NCI-H526 (cell line): Measurements from ENCODE around the gene ZNF185.

ENCODE experiments used
- DNase-seq, 2 experiments: peaks; one replicate each; lab custom pipeline; 2025; lab: John Stamatoyannopoulos, UW

The ZNF185 gene

GRCh38 chrX:152917656-152918579, 20.1 kb downstream of the ZNF185 start:
- no peak for DNase-seq

- DNase-seq = no peak
Measured at GRCh38 chrX:152918707-152919106, 20.8 kb downstream of the ZNF185 start.

GRCh38 chrX:152923599-152923998, 25.7 kb downstream of the ZNF185 start:
- DNase-seq = no peak

GRCh38 chrX:152925835-152926234, 28.0 kb downstream of the ZNF185 start:
- no peak for DNase-seq

- DNase-seq = peak; percentile 18 to 75
Measured at GRCh38 chrX:152926279-152926678, 28.4 kb downstream of the ZNF185 start.

GRCh38 chrX:152926923-152927322, 29.1 kb downstream of the ZNF185 start:
- DNase-seq = no peak

- DNase-seq = no peak
Measured at GRCh38 chrX:152927858-152928760, 30.2 kb downstream of the ZNF185 start.

GRCh38 chrX:152928761-152929400, 31.0 kb downstream of the ZNF185 start:
- DNase-seq = no peak

GRCh38 chrX:152929898-152930297, 32.0 kb downstream of the ZNF185 start:
- DNase-seq = no peak

- DNase-seq = no peak
Measured at GRCh38 chrX:152930516-152930915, 32.6 kb downstream of the ZNF185 start.

- DNase-seq = no peak
Measured at GRCh38 chrX:152932144-152932543, 34.3 kb downstream of the ZNF185 start.

- DNase-seq = no peak
Measured at GRCh38 chrX:152932598-152933175, 34.8 kb downstream of the ZNF185 start.

- no peak for DNase-seq
Measured at GRCh38 chrX:152936306-152936705, 38.4 kb downstream of the ZNF185 start.

- DNase-seq = no peak
Measured at GRCh38 chrX:152937236-152937635, 39.4 kb downstream of the ZNF185 start.

- DNase-seq = peak; percentile 80 to 94
Measured at GRCh38 chrX:152941328-152942076, 43.6 kb downstream of the ZNF185 start.

- DNase-seq = no peak
Measured at GRCh38 chrX:152942077-152942442, 44.2 kb downstream of the ZNF185 start.

- no peak for DNase-seq
Measured at GRCh38 chrX:152943826-152944225, 46.0 kb downstream of the ZNF185 start.

- no peak for DNase-seq
Measured at GRCh38 chrX:152945021-152945979, 47.4 kb downstream of the ZNF185 start.

GRCh38 chrX:152946681-152947080, 48.8 kb downstream of the ZNF185 start:
- no peak for DNase-seq
